ENCODE data around the gene ALOX5AP.

Gene ALOX5AP

DNA sequence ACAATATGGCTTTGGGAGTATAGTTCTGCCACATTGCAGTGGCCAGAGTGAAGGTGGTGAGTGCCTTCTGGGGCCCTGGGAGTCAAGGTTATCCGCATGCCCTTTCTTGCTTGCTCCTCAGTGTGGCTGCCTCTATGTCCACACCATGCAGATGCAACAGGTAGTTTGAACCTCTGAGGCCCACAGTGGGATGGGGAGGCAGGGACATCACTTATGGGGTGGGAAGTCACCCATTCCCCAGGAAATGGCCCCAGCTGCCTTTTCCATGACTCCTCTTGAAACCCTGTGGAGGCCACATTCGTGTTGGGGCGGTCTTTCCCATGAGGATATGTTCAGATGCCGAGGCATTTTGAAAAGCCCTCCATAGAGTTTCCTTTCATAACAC lies 20.0 kb upstream of the ALOX5AP start:
- DNase-seq, result no peak

DNA sequence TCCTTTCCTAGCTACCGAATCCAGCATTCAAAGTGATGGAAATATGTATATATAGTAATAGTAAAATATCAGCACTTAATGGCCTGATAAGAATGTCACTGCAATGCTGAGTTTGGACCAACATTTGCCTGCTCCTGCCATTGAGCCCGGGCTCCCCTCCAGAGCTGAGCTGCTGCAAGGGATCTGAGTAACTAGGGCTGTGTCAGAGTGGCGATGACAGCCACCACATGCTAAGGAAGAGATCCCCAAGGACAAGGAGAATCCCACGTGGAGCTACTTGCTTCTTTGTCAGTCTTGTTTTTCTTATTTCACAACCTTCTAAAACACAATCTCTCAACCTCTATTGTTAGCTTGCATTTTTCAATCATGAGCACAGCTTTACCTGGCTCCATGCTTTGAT lies 19.5 kb upstream of the ALOX5AP start:
- DNase-seq, result no peak

DNA sequence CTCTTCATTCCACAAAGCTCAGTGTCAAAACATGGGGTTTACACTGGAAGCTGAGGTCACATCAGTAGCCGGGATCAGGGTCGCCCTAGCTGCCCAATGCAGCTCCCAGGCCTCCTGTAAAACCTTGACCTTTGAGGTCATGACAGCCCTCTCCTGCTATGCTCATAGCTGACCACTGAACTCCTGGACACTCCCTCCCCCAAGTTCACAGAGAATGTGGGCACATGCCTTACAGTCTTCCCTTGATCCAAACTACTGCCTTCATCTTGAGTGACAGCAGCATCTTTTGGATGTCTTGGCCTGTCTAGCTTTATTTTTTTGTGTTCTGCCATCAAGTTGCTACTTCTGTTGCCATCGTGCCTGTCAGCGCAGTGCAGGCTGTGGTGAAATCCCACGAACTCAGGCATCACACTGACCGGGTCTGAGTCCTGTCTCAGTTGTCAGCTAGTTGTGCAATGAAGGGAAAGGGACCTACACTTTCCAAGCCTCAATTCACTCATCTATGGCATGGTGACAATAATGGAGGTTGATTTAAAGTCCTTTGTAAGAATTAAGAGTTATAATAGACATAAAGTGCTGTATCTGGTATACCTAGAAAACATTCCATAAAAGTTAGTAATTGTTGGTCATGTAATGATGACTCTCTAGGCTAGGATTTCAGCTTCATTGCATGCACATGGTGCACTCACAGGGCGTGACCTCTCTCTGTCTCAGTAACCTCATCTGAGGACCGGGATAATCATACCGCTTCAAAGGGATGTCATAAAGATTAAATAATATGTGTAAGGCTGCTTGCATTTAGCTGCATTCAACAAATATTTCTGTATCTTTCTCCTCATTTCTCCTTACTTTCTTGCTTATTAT lies 16.4 kb upstream of the ALOX5AP start:
- no peak for DNase-seq

DNA sequence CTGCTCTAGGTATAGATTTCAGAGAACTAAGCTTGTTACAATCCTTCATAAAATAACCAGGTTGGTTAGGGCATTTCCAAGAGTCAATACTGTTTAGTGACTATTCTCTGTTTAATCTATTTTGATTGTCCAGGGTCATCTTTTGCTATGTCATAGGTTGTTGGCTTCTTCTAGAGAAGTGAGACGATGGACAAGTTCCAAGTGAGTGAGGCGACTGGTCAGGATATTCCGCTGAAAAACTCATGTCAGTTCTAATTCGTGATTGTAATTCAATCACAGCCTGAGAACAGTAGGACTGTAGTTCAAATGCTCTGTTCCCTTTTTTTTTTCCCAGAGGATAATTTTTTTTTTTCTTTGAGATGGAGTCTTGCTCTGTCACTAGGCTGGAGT lies 15.8 kb upstream of the ALOX5AP start:
- no peak for DNase-seq

DNA sequence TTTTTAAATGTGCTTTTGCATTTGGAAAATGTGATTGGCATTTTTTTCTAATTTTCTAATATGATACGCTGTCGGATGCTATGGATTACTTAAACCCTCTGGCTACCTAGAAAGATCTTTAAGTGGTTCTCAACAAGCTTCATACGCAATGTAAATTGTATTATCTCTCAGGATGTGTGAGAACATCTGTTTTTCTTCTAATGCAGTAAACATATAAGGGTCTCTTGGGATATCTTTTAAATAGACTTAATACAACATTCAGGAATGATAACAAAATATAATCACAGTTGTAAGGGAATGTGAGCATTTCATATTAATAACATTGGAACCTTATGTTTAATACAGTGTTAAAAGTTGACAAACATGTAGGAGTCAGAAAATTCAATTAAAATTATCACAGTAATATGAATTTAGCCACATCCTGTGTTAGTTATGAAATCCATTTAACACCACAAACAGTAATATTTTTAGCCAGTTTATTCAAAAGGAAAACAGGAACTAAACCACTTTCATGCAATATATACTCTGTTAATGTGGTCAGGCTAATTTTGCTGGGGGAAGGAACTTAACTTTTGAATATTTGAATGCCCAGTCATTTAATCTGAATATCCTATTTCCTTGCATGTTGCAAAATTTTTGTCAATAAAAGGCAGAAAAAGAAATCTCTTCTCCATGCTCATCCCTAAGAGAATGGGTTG lies 15.0 kb upstream of the ALOX5AP start:
- DNase-seq, result no peak

DNA sequence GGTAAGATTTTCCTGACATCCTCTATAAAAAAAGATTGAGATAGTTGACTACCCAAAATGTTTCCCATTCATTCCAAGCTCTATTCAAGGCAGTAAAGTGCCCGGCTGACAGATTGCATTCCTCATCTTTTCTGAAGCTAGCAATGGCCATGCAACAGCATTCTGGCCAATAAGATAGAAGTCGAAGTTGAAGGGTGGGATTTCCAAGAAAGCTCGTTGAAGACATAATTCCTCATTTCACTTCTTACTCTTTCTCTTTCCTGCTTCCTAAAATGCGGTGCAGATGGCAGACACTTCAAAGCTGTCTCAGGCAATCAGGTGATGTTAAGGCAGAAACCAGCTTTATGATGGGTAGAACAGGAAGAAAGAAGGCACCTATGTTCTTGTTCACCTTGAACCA lies 13.4 kb upstream of the ALOX5AP start:
- DNase-seq, result no peak

DNA sequence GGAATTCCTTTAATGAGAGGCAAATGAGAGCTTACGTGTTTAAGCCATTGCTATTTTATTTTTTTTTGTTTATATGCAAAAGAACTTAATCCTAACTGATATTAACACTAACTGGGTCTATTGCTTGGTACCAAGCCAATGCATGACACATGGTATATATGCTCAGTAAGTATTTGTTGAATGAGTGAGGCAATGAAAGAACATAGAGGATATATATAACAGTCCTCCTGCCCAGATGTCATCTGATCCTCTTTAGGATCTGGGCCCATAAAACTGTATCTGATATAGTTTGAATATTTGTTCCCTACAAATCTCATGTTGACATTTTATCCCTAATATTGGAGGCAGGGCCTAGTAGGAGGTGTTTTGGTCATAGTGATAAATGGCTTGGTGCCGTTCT lies 13.0 kb upstream of the ALOX5AP start:
- no peak for DNase-seq

DNA sequence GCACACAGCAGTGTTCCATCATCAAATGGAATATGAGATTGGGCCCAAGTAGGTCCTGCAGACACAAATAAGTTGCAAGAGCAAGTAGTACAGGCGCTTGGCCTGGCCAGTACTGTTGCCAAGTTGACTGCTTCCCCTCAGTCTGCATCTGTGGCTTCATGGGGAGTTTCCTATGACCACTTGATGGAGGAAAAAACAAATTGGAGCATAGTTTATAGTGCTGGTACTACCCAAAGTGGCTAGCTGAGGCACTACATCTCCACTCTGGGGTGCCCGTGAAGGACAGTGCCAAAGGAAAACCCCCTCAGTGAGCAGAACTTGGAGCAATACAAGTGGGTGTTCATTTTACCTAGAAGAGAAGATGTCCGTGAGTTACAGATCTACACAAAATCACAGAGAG lies 10.6 kb upstream of the ALOX5AP start:
- no peak for DNase-seq

DNA sequence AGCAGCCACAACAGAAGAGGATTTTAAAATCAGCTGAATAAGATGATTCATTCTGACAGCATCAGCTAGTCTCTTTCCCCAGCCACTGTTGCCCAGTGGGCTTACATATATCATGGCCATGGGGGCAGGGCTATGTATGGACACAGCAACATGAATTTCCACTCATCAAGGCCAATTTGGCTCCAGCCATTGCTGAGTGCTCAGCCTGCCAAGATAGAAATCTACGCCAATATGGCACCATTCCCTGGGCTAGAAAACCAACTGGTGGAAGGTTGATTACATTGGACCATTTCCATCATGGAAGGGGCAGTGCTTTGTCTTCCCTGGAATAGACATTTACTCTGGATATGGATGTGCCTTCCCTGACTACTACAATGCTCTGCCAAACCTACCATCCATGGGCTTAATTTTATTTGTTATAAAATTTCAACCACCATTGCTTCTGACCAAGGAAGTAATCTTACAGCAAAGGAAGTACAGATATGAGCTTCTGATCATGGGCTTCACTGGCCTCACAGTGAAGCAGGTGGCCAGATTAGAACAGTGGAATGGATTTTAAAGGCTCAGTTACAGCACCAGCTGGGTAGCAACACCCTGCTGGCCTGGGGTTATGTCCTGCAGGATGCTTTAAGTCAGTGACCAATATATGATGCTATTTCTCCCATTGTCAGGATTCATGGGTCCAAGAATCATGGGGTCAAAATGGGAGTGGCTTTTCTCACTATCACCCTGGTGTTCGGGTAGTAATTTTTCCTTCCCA lies 9.8 kb upstream of the ALOX5AP start:
- no peak for DNase-seq

DNA sequence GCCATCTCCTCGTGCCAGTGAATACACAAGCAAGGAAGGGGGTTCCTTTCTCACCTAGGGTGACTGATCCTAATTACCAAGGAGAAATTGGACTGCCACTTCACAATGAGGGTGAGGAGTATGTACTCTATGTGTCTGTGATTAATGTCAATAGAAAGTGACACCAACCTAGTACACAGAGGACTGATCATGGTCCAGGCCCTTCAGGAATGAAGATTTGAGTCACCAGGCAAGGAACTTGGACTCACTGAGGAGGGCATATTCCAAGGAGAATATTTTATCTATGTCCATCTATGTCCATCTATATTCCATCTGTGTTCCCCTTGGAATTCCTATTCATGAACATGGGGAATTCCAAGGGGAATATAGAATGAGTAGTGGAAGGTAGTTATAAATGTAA lies 9.2 kb upstream of the ALOX5AP start:
- no peak for DNase-seq

DNA sequence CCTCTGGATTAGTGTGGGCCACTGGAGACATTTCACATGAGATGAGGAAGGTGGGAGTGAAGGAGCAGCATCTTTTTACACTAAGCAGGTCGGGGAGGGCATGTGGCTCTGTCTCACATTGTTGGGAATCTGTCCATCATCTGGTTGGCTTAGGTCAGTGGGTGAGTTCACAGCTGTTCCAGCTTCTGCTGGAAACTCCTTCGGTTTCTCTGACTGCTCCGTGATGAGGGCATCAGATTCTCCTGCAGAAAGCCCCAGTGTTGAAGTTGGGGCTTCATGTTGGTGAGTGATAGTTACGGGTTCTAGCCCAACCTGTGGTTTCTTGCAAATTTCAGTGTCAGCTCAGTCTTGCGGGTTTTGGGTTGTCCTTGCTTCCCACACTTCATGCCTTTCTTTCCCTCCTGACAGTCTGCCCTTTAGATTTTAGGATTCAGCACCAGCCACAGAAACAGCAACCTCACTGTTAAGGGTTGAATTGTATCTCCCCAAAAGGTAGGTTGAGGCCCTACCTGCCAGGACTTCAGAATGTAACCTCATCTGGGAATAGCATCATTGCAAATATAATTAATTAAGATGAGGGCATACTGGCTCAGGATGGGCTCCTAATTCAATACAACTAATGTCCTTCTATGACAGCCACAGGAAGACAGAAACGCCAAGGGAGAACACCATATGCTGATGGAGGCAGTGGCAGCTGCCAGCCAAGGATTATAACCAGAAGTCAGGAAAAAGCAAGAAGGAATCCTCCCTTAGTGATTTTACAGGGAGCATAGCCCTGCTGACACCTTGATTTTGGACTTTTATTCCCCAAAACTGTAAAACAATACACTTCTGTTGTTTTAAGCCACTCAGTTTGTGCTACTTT lies 7.6 kb upstream of the ALOX5AP start:
- no peak for DNase-seq

DNA sequence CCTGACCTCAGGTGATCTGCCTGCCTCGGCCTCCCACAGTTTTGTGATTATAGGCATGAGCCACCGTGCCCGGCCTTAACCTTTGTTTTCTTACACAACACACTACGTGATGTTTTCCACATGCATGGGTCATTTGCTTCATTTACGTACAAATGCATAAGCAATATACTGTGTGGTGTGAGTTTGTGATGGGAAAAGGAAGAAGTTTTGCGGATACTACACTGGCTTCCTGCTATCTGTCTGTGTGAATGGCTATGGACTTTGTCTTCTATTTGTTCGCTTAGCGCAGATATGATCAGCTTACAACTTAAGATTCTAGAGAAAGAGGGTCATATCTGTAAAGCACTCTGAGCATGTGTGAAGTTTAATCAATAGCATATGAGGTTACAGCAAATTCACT lies 5.5 kb upstream of the ALOX5AP start:
- no peak for DNase-seq

DNA sequence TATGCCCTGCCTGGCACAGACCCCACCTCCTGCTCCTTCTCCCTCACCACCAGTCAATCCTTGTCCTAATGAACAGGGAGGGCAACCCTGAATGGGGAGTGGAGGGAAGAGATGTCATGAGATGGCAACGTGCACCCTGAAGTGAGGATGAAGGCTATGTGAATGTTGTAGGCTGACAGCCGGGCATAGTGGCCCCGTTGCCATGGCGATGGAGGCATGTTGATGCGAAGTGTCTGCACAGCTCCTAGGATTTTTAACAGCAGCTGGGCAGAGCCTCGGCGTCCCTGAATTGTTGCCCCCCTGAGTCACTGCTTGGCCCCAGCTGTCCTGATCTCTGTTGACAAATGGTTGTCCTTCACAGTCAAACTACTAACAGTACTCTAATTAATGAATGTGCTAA lies 4.8 kb upstream of the ALOX5AP start:
- DNase-seq, result no peak

DNA sequence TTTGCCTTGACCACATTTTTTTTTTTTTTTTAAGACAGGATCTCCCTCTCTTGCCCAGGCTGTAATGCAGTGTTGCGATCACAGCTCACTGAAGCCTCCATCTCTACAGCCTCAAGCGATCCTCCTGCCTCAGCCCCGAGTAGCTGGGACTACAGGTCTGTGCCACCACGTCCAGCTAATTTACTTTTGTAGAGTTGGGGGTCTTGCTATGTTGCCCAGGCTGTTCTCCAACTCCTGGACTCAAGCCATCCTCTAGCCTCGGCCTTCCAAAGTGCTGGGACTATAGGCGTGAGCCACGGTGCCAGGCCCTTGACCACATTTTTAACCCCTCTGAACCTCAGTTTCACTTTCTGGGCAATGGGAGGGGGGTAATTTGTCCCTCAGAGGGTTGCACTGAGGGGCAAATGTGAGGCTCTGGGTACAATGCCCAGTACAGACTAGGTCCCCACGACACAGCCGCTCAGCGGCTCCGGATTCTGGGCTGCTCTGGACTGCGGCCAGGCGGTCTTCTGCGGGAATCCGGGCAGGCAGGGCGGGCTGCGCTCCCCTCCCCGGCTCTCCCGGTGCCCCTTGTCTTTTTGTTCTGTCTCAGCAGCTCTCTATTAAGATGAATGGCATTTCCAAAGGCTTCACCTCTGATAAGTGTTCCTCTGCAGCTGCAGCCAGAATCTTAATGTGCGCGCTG lies 3.8 kb upstream of the ALOX5AP start:
- DNase-seq, result no peak

DNA sequence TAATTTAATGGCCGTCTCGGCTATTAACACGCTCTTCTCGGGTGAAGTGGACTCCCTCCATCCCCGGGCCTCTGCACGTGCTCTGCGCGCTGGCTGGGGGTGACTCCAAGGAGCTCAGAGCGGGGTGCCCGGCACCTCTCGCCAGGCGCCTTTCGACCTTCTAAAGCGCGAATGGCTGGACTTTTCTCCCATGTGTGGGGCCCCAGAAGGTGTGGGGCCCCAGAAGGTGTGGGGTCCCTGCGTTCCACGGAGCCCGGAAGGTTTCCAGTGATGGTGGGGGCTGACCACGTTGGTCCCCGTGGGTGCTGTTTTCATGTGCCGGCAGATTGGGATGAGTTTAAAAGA lies 3.3 kb upstream of the ALOX5AP start:
- no peak for DNase-seq

DNA sequence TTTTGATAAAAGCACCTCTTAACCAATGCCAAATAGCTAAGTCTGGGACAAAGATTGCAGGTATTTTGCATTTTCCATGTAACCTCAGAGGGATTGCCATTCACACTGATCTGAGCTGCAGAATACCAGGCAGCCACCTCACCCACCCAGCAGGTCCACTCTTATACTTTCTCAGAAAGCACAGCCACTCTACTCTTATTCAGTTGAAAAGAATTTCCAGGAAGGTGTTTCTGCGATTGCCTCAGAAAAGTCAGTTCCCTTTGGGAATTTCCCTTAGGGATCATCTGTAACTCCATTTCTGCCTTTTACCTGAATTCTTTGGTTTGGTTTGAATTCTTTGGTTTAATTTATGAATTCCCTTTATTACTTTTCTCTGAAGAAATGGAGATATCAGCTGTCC lies 904 bp upstream of the ALOX5AP start:
- no peak for DNase-seq

DNA sequence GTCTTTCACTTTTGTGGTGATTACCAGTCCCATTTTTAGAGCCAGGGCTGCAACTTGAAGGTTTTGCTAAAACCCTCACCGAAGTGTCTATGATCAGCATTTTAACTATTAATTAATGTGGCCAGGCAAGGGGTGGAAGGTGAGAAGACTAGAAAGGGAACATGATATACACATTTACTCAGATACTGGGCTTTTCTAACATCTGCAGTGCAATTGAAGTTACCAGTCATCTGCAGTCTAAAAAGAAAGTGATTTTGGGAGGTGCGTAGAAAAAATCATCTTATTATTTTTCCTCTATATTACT lies 481 bp downstream of the ALOX5AP start:
- DNase-seq, result no peak

DNA sequence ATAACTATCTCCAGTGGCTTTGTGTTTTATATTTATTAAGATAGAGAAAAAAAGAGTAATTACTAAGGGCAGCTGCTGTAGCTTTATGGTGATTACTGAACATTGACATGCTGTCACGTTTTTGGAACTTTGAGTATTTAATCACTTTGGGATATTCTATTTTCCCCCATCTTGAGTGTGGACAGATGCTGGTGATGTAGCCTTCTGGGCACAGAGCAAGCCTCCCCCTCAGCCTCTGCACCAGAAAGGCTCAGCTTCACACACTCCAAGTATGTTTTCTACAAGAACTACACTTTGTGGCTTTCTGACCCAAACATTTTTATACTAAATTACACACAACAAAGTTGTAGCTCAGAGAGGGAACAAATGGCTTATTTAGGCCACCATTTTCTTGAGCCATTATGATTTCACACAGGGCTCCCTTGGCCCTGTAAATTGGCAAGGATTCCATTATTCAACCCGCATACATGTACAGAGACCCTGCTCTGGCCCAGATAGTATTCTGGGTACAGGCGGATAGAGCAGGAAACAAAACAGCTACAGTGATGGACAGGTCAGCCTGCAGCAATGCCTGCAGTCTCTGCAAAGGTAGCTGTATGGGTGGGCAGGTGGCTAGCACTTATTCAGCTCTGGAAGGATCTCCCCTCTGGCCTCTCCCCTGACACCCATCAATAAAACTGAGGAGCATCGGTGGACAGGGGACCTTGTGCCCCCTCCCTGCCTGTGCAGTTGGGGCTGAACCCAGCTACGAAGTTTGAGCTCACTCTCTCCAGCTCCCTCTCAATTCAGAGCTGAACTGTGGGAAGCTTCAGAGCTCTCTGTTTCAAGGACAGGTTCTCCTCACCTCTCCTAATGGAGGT lies 1.3 kb downstream of the ALOX5AP start:
- DNase-seq, result no peak

DNA sequence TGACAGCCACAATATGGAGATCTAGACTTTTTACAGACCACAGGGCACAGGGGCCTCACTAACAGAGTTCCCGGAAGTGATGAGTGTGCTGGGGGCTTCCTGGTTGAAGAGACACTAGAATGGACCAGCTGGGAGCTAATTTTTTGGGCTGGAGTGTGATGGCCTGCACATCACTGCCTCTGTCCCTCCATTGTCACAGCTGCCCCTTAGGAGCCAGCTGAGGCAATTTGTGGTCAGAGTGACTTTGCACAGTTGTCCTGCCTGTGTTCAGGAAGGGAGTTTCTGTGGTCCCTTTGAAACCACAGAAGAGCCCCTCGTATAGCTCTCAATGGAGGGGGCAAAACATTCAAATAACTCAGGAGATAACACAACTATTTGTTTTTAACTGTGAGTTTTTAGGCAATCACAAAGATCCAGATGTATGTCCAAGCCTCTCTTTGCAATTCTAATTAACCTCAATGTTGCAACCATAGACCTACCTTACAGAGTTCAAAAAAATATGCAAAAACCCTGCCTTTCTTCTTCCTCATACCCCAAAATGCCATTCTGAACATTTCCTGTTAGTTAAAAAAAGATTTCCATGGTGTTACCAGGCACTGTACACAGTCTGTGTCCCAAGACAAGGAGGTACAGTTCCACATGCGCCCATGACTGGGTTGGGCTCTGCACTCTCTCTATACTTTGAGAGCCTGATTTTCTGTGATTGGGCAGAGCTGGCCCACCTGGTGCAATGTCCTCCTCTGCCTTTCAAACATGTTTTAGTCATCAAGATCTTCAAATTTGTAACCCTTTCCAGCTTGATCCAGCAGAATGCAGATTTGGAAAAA lies 2.4 kb downstream of the ALOX5AP start:
- DNase-seq, result no peak

DNA sequence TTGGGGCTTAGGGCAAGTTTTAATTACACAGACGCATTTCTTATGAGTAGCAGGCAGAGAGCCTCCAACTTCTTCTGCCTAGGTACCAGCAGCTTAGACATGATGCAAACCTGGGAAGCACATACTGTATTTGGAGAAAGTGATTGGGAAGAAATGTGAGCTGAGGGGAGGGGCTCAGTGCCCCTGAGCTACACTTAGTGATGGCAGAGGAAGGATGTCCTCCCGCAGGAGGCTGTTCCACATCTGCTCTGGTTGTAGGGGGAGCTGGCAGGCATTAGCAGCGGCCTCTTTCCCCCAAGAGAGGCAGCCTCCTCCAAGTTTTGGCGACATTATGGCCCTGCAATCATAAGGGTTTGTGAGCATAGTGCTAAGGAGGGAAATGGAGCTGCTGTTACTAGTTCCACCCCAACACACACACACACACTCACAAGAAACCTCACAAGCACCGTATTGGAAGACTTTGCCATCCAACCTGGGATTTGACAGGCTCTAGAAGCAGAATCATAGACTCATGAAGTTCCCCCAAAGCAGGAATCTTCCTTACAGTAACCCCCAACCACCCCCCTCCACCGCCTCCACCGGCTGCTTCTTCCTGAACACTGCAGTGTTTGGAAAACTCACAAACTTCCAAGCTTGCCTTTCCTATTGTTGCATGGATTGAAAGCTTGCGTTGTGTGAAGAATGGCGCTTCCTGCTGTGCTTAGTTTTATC lies 3.3 kb downstream of the ALOX5AP start:
- no peak for DNase-seq
